Measurements from ENCODE around the gene VWA3B. TPM values are rescaled to one million over a fixed set of nuclear protein-coding genes. Genes with fewer than 3 reads are reported as not detected.
A peak's percentile ranks its signal among the peaks of the same experiment; 100 is the strongest.

Gene VWA3B
- total RNA-seq, 2 donors from 2014 or later: not detected

DNA sequence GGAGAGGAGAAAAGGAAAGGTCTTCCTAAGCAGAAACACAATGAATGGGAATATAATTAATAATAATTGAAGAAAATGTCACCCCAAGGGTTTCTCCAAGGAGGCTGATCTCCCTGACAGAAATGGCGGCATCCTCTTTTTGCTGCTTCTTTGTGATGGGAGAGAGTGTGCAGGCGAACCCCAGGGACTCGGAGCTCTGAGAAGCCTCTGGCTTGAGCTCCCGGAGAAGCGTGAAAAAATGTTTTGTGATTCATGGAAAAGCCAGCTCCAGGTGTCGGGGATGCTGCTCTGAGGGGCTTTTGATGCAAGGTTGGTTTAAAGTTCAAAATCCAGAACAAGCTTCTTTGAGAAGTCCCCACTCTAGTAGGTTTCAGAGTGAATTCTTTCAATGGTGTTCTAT lies 91.0 kb downstream of the VWA3B start:
- H3K27ac ChIP-seq: no peak overlapping the region
- H3K27me3 ChIP-seq: no peaks in the 10 kb centered on the region
- H3K4me1 ChIP-seq: no peaks in the 10 kb centered on the region
- H3K9me3 ChIP-seq: no peaks in the 10 kb centered on the region
- TF ChIP-seq, protein P1, sequence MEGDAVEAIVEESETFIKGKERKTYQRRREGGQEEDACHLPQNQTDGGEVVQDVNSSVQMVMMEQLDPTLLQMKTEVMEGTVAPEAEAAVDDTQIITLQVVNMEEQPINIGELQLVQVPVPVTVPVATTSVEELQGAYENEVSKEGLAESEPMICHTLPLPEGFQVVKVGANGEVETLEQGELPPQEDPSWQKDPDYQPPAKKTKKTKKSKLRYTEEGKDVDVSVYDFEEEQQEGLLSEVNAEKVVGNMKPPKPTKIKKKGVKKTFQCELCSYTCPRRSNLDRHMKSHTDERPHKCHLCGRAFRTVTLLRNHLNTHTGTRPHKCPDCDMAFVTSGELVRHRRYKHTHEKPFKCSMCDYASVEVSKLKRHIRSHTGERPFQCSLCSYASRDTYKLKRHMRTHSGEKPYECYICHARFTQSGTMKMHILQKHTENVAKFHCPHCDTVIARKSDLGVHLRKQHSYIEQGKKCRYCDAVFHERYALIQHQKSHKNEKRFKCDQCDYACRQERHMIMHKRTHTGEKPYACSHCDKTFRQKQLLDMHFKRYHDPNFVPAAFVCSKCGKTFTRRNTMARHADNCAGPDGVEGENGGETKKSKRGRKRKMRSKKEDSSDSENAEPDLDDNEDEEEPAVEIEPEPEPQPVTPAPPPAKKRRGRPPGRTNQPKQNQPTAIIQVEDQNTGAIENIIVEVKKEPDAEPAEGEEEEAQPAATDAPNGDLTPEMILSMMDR (IDR thresholded peaks at IDR 0.05): no peak
- H3K4me3 ChIP-seq: no peak overlapping the region
- H3K36me3 ChIP-seq: no peaks in the 10 kb centered on the region
- no peak for DNase-seq (ENCODE audit: low spot score)

GRCh38 chr2:98180456-98180855 lies 93.5 kb downstream of the VWA3B start:
- H3K27ac ChIP-seq: no peak overlapping the region
- no peak overlapping the region for H3K4me3 ChIP-seq
- no peaks in the 10 kb centered on the region for H3K9me3 ChIP-seq
- H3K27me3 ChIP-seq: no peaks in the 10 kb centered on the region
- DNase-seq (ENCODE audit: low spot score): no peak
- TF ChIP-seq, protein P1 (IDR thresholded peaks at IDR 0.05): no peak
- no peaks in the 10 kb centered on the region for H3K36me3 ChIP-seq
- no peaks in the 10 kb centered on the region for H3K4me1 ChIP-seq

GRCh38 chr2:98181346-98181745 lies 94.4 kb downstream of the VWA3B start:
- Histone ChIP-seq H3K9me3 (no peaks in the 10 kb centered on the region), H3K4me3 (no peak overlapping the region), H3K27ac (no peak overlapping the region), H3K27me3 (no peaks in the 10 kb centered on the region), H3K36me3 (no peaks in the 10 kb centered on the region), H3K4me1 (no peaks in the 10 kb centered on the region)
- DNase-seq (ENCODE audit: low spot score): no peak
- TF ChIP-seq, protein P1 (IDR thresholded peaks at IDR 0.05): no peak

GRCh38 chr2:98185801-98186200 lies 98.8 kb downstream of the VWA3B start:
- TF ChIP-seq, protein P1 (IDR thresholded peaks at IDR 0.05): no peak
- Histone ChIP-seq H3K4me1 (no peaks in the 10 kb centered on the region), H3K9me3 (no peaks in the 10 kb centered on the region), H3K4me3 (no peak overlapping the region), H3K27me3 (no peaks in the 10 kb centered on the region), H3K27ac (no peak overlapping the region), H3K36me3 (no peaks in the 10 kb centered on the region)
- no peak for DNase-seq (ENCODE audit: low spot score)

DNA sequence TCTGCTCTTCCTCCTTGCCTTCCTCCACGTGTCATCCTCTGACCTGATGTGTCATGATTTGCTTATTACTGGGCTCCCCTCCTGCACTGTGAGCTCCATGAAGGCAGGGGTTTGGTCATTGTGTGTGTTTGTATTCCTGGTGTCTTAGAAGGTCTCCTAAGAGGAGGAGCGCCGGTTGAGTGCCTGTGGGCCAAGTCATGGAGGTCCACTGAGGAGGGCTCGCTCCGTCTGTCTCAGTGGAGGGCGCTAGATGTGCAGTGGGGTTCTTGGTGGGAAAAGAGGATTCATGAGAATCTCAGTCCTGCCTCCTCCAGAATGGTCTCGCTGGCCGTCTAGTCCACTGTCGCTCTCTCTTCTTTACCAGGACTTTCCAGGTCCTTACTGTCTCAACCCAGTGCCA lies 100.2 kb downstream of the VWA3B start:
- TF ChIP-seq, protein P1 (IDR thresholded peaks at IDR 0.05): no peak
- DNase-seq (ENCODE audit: low spot score): no peak
- Histone ChIP-seq H3K27me3 (no peaks in the 10 kb centered on the region), H3K9me3 (no peaks in the 10 kb centered on the region), H3K4me3 (no peak overlapping the region), H3K27ac (no peak overlapping the region), H3K4me1 (no peaks in the 10 kb centered on the region), H3K36me3 (no peaks in the 10 kb centered on the region)

GRCh38 chr2:98188351-98189046 lies 101.5 kb downstream of the VWA3B start:
- Histone ChIP-seq H3K36me3 (no peaks in the 10 kb centered on the region), H3K4me1 (no peaks in the 10 kb centered on the region), H3K4me3 (no peak overlapping the region), H3K27ac (no peak overlapping the region), H3K9me3 (no peaks in the 10 kb centered on the region), H3K27me3 (no peaks in the 10 kb centered on the region)
- TF ChIP-seq, protein P1 (IDR thresholded peaks at IDR 0.05): peak in 1 of 2 donors; percentile 24
- no peak for DNase-seq (ENCODE audit: low spot score)
